NCI-H82 treated with DMSO at 0.1 percent for 48 hours (cell line): Measurements from ENCODE around the gene SLC26A8.
"Not testable (repeated sequence)": the region's sequence is repeated elsewhere in the genome, so short reads cannot be mapped to it uniquely, and the experiment has no call there.

Source experiments
- DNase-seq: peaks from one replicate; lab custom pipeline; 2025; ENCODE audit not compliant: unreplicated experiment; lab: John Stamatoyannopoulos, UW

SLC26A8 gene

GRCh38 chr6:35916893-35917292, 107.5 kb downstream of the SLC26A8 start:
- DNase-seq: not testable (repeated sequence)

- no peak for DNase-seq
Observed at GRCh38 chr6:35916056-35916455, 108.4 kb downstream of the SLC26A8 start.

- no peak for DNase-seq
Observed at GRCh38 chr6:35914536-35914935, 109.9 kb downstream of the SLC26A8 start.

GRCh38 chr6:35911871-35912653, 112.4 kb downstream of the SLC26A8 start:
- DNase-seq: no peak

- DNase-seq: not testable (repeated sequence)
Observed at GRCh38 chr6:35909571-35909970, 114.9 kb downstream of the SLC26A8 start.

- DNase-seq: not testable (repeated sequence)
Observed at GRCh38 chr6:35908753-35909401, 115.6 kb downstream of the SLC26A8 start.

GRCh38 chr6:35907750-35908149, 116.7 kb downstream of the SLC26A8 start:
- DNase-seq: no peak

- no peak for DNase-seq
Observed at GRCh38 chr6:35906499-35906846, 118.0 kb downstream of the SLC26A8 start.

GRCh38 chr6:35905841-35906498, 118.5 kb downstream of the SLC26A8 start:
- peak; percentile 64 for DNase-seq

GRCh38 chr6:35905141-35905785, 119.2 kb downstream of the SLC26A8 start:
- no peak for DNase-seq

- DNase-seq: no peak
Observed at GRCh38 chr6:35903679-35904078, 120.8 kb downstream of the SLC26A8 start.

GRCh38 chr6:35900448-35900847, 124.0 kb downstream of the SLC26A8 start:
- DNase-seq: no peak

GRCh38 chr6:35898003-35898402, 126.4 kb downstream of the SLC26A8 start:
- DNase-seq: no peak

GRCh38 chr6:35897486-35897885, 127.0 kb downstream of the SLC26A8 start:
- no peak for DNase-seq

GRCh38 chr6:35897036-35897435, 127.4 kb downstream of the SLC26A8 start:
- no peak for DNase-seq

GRCh38 chr6:35896228-35896627, 128.2 kb downstream of the SLC26A8 start:
- DNase-seq: no peak

- no peak for DNase-seq
Observed at GRCh38 chr6:35895560-35895959, 128.9 kb downstream of the SLC26A8 start.

GRCh38 chr6:35894776-35895175, 129.7 kb downstream of the SLC26A8 start:
- DNase-seq: no peak
